Activated CD4-positive, CD25-positive, alpha-beta regulatory T cell treated with anti-CD3 and anti-CD28 coated beads, Interleukin-2, amount 50 U/mL, for 16 hours (primary cell): ENCODE data around the gene GORASP2.

Source experiments
- DNase-seq: peaks from one replicate; pipeline ENCODE4 v3.0.0-alpha.2; 2020; ENCODE audit warnings: low read depth, low spot score

The GORASP2 gene

DNA sequence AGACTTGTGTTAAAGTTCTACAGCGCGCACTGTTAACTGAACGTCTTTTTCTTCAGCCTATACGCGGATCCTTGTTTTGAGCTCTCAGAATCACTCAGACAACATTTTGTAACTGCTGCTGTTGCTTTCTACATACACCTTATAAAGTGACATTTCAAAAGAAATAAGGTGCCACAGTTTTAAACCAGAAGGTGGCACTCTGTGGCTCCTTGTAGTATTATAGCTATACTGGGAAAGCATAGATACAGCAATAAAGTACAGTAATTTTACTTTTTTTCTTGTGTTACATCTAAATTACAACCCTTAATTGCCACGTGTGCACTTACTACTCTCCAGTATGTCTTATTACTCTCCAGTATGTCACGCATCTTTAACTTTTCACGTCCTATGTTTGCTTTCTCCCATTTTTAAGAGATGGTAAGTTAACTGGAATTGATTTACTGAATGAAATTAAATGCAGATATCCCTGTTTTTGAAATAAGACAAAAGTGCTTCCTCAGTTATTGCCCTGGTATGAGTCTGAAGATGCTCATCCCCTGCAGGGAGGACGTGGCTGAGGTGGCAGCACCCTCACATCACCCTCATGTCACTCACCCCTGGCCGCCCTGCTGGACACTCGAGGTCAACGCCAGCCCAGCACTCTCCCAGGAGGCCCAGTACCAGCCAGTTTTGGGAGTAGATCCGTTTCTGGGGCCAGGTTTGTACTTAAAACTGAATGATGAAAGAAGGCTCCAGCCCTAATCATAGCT, 37.8 kb downstream of the GORASP2 start:
- no peak for DNase-seq

GRCh38 chr2:170967553-170967952, 38.5 kb downstream of the GORASP2 start:
- no peak for DNase-seq

- DNase-seq: no peak
Observed at GRCh38 chr2:170968205-170969003, 39.4 kb downstream of the GORASP2 start.

DNA sequence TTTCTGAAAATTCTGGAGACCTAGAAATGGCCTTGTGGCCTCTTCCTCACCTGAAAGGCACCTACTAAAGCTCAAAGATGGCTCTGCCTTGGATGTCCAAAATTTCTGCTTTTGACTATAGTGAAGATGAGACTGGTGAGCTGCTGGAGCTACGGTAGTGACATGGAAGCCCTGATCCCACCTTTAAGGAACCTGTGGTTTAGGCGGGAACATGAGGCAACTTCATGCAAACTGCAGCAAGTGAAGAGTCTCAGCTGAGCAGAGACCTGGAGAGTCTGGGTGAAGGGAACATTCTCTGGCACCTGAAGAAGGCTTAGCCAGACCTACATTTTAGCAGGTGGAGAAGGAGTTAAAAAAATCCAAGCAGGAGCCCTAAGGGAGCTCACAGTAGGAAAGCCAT, 40.0 kb downstream of the GORASP2 start:
- DNase-seq: no peak

- DNase-seq: no peak
Observed at GRCh38 chr2:170969872-170970496, 40.9 kb downstream of the GORASP2 start.

DNA sequence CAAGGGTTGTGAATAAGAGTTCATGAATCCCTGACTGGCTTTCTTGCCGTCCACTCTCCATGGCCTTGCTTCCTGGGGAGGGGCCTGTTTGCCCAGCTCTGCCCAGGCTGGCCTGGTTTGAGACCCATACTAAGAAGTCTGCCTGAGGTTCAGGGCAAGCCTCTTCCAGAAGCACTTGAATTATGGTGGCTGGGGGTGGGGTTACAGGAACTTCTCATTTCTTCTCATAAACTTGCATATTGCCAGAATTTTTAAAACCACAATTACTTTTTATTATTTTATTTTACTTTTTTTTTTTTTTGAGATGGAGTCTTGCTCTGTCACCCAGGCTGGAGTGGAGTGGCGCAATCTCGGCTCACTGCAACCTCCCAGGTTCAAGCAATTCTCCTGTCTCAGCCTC, 42.0 kb downstream of the GORASP2 start:
- no peak for DNase-seq

DNA sequence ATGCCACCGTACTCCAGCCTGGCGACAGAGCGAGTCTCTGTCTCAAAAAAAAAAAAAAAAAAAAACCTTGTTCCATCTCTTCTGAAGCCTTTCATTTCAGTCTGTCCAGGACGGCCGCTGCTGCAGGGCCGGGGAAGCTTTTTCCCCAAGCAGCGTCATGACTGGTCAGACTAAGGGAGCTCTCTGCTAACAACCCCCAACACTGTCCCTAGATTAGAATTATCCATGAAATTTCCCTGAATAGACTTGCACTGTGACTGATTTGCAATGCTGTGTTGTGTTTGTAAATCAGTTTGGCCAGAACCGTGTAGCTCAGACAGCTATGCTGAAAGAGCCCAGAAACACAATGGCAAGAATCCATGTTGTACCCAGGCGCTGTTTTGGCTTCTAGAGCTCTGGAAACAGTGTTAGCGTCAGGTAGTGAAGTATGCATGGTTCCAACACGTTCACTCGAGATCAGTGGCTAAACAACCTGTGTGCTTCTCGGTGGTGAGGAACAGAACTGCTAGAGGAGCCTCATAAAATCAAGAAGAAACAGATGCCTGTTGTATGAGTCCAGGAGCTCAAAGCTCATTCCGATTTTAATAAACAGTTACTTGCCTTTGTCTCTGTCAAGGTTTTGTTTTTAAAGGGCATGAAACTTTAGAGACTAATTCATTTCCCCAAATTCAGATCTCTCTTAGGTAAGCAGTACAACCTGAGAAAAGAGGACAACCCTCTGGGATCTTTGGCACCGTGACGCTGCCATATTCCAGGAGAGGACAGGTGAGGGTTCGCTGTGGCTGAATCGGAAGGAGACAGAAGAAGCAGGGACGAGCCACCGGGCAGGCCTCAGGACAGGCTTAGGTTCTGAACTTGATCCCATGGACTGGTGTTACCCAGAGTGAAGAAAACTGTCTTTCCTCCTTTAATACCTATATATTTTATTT, 43.5 kb downstream of the GORASP2 start:
- no peak for DNase-seq

DNA sequence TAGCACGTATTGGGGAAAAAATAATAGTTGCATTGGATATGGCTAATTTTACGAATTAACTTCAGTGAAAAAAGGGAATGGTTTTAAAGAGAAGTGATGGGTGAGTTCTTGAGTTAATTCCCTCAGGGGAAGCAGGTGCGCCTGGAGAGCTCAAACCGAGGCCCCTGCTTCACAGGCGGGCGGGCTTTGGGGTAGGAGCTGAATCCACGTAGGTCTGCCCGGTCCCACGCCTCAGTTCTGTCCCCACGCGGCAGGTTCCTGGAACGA, 44.1 kb downstream of the GORASP2 start:
- no peak for DNase-seq

DNA sequence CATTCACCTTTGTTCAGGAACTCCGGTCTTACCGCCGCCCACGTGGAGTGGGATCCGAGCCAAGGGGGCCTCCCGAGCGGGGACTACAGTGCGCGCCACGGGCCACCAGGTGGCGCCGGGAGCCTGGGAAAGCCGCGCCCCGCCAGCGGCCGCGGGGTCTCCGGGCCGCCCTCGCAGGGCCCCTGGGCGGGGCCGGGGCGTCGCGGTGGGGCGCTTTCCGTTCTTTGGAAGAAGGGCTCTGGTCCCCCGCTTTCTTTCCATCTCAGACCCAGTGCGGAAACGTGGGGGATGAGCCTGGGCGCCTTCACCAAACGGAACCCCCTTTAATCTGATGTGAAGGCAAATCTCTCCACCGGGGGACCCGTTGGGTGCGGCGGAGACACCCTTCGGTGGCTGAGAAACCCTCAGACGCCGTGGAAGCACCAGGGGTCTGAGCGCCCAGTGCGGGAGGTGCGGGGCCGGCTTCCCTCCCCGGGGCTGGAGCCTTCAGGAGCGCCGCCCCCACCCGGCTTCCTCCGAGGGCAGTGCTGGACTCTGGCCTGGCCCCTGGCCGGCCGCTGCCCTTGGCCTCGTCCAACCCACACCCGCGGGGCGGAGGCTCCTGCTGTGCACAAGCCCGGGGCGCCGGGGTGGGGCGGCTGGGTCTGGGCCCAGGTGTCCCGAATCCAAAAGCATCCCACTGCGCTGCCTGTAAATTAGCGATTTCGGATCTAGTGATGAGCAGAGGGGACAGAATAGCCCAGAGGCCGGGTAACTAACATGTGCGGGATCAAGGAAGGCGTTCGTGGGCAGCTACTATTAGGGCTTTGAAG, 44.6 kb downstream of the GORASP2 start:
- DNase-seq: peak; percentile 65

- DNase-seq: no peak
Observed at GRCh38 chr2:170974304-170974993, 45.4 kb downstream of the GORASP2 start.

- DNase-seq: no peak
Observed at GRCh38 chr2:170975127-170975942, 46.3 kb downstream of the GORASP2 start.

DNA sequence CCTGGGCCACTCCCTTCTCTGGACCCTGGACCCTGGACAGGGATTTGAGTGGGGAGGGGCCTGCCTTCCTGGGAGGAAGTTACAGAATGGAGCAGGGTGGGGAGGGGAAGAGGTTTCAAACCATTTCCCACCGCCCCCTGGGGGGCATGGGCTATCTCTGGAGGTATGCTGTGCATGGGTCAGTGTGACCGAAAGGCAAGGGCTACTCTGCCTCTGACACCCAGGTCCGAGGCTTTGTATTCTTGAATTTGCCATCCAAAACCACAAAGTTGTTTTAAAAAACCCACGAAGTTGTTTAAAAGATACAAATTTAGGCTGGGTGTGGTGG, 46.9 kb downstream of the GORASP2 start:
- no peak for DNase-seq

DNA sequence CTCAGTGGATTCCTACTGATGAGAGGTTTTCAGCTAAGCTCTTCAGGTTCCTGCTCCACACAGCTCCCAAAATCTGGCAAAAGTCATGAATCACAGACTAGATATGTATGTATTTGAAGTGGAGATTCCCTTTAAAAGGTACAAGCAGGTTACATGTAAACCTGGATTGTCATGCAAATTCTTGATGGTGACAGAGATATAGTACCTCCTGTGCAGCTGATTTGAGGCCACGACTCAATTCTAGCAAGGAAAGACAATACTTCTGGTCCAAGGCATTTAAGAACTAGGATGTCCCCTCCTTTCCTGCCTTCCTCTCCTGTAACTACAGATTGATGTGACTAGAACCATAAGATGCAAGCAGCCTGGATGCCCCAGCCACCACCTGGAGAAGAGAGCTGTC, 55.0 kb downstream of the GORASP2 start:
- DNase-seq: no peak

DNA sequence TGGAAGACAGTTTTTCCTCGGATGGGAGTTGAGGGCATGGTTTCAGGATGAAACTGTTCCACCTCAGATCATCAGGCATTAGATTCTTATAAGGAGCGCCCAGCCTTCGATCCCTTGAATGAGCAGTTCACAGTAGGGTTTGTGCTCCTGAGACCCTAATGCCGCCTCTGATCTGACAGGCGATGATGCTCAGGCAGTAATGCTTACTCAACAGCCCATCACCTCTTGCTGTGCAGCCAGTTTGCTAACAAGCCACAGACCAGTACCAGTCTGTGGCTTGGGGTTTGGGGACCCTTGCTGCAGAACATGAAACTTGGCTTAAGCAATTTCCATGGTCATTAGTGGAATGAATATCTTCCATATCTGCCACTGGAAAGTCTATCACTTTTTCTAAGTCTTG, 56.4 kb downstream of the GORASP2 start:
- DNase-seq: no peak

GRCh38 chr2:170986566-170987258, 57.7 kb downstream of the GORASP2 start:
- DNase-seq: no peak

DNA sequence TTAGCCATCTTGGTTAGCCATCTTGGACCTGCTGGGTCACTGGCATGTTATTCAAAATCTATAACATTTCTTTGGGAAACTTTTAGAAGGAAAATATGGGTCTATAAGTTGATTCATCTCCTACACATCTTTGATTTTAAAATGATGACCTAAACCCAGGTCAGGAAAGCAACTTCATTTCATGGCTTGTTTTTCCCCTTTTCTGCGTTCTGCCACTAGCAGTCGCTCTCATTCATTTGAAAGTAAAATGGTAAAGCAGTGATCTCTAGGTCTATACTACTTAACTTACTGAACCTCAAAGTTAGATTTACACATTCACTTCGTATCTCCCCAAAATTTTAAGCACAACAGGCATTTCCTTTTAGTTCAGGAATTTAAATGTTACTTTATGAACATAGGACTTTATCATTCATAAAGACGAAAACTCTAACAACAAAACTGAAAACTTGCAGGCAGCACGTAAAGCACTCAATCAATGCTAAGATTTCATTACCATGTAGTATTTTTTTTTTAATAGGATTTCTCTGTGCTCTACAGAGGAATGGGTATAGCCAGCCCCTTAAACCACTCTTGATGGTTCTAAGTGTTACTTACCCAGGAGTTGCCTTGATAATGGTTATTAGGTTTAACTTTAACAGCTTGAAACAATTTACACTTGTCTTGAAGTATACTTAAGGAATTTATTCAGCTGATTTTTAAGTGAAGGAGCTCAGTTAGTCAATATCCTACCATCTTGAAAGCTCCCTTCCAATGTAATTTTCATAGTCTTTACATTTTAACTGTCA, 62.5 kb downstream of the GORASP2 start:
- no peak for DNase-seq

GRCh38 chr2:170996316-170996715, 67.3 kb downstream of the GORASP2 start:
- no peak for DNase-seq

GRCh38 chr2:170997893-170998597, 69.0 kb downstream of the GORASP2 start:
- no peak for DNase-seq
